Measurements from ENCODE around the gene ZNF808.
"Not testable (repeated sequence)": the region's sequence is repeated elsewhere in the genome, so short reads cannot be mapped to it uniquely, and the experiment has no call there.

ZNF808 gene

DNA sequence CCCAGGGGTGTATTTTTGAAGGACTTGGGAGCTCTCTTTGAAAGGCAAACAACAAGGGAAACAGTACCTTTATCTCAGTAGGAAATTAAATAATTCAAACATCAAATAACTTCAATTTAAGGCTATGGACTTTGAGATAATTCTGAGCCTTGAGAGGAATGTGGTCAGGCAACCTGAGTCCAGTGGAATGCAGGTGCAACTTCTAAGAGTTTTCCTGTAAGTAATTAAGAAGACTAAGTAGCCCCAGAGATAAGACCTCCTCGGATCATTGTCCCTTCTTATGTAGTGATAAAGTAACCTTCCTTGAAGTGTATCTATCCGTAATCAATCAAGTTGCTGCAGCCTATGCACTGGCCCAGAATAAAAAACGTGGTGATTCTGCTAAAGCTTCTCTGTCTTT is 71.8 kb downstream of the ZNF808 start:
- DNase-seq (ENCODE audit: low read depth) = no peak

DNA sequence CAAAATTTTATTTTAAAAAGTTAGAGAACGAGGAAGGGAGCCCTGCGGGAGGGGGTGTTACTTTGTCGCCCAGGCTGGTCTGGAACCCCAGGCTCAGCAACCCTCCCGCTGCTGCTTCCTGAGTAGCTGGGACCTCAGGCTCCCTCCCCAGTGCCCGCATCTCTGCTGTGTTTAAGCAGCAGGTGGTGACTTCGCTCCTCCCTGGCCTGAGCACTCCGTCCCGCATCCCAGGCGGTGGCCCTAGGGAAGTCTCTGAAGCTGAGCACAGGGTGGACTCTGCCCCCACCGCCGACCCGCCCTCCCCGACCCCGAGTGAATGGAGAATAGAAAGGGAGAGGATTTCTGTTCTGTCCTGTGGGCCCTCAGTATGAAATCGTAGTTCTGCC is 73.2 kb downstream of the ZNF808 start:
- DNase-seq (ENCODE audit: low read depth) = no peak

DNA sequence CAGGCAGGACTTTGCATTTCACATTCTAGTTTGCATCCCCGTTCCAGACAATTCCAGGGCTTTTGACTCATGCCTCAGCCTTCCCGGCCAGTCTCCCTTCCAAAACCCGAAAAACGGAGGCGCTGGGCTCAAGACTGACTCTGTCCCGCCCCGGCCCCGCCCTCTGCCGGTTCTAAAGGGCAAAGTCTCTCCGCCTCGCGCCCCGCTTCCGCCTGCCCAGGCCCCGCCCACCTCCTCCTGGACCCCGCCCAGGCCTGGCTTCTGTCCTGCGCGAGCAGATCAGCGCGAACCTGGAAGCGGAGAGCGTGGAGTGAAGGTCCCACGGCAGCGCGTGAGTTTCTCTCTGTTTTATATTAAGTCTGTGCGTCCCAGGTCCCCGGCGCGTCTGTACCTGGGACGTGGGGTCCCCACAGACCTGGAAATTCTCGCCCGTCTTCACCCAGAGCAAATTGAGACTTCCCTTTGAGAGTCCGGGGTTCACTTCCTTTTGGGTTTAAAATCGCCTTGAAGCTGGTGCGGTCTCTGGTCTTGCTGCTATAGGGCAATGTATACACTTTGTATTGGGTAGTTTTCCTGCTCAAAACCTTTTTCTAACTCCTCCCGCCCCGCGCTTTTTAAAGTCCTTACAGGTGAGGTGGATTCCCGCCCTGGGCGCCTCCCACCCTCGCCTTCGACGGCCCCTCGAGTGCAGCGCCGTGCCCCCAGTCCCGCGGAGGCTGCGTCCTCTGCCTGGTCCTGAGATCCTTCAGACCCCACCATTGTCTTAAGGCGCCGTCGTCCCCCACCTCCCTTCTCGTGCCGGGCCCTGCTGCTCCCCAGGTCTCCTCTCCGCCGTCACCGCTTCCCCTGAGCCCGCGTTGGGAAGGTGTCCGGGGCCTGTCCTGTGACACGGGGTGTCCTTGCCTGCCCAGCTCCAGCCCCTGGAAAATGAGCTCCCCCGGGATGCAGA is 73.8 kb downstream of the ZNF808 start:
- DNase-seq (ENCODE audit: low read depth) = peak; percentile 94

DNA sequence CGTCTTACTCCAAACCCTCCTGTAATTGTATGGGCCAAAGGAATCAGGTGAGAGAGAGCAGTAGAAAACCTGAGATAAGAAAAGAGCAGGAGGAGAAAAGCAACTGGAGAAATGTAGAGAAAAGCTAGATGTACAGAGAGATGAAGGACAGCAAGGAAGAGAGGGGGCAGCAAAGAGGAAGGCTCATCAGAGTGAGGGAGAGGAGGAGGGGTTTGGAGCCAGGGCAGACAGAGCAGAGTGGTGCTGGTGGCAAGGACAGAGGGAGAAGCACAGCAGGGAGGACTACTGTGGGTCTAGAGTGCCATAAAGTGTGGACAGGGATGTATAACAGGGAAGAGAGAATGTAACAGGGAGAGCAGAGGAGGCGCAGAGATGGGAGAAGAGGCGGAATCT is 74.5 kb downstream of the ZNF808 start:
- DNase-seq (ENCODE audit: low read depth) = not testable (repeated sequence)

DNA sequence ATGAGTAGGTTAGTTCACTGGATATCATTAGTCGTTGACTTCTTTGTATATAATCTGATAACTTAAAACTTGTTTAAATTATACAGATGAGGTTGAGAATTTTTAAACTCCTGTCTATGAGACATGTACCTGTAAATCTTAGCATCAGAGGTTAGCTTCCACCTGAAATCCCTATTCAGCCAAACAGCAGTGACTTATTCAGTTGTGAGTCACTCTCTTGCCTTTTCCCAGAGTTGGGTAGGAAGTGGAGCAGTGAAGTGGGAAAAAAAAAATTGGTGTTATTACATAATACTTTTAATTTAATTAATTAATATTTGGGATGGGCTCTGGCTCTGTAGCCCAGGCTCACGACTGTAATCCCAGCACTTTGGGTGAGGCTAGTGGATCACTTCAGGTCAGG is 75.5 kb downstream of the ZNF808 start:
- no peak for DNase-seq (ENCODE audit: low read depth)

DNA sequence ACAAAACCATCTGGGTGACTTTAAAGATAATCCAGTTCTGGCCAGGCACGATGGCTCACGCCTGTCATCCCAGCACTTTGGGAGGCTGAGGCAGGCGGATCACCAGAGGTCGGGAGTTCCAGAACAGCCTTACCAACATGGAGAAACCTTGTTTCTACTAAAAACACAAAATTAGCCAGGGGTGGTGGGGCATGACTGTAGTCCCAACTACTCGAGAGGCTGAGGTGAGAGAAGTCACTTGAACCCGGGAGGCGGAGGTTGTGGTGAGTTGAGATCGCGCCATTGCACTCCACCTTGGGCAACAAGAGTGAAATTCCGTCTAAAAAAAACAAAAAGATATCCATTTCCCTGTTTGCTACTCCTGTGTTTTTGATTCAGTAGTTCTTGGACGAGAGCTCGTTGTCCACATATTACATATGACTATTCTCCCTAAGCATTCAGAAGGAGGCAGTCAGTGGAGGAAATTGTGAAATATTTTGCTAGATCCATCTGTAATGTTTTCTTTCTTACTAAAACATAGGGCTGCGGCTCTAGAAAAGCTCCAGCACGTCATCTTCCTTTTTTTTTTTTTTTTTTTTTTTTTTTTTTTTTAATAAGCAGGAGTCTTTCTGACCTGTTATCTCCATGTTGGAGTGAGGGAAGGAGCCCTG is 76.2 kb downstream of the ZNF808 start:
- DNase-seq (ENCODE audit: low read depth) = no peak
